Measurements from ENCODE around the gene DNAH14.

- TF ChIP-seq, protein P1, sequence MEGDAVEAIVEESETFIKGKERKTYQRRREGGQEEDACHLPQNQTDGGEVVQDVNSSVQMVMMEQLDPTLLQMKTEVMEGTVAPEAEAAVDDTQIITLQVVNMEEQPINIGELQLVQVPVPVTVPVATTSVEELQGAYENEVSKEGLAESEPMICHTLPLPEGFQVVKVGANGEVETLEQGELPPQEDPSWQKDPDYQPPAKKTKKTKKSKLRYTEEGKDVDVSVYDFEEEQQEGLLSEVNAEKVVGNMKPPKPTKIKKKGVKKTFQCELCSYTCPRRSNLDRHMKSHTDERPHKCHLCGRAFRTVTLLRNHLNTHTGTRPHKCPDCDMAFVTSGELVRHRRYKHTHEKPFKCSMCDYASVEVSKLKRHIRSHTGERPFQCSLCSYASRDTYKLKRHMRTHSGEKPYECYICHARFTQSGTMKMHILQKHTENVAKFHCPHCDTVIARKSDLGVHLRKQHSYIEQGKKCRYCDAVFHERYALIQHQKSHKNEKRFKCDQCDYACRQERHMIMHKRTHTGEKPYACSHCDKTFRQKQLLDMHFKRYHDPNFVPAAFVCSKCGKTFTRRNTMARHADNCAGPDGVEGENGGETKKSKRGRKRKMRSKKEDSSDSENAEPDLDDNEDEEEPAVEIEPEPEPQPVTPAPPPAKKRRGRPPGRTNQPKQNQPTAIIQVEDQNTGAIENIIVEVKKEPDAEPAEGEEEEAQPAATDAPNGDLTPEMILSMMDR (optimal IDR thresholded peaks at IDR 0.05 in 1 of 3, IDR thresholded peaks at IDR 0.05 in 1 of 3, conservative IDR thresholded peaks at IDR 0.05 in 1 of 3; ENCODE audit: extremely low read depth in 1 of 3, insufficient read depth in 2 of 3, low read length in 3 of 3), result no peak
- TF ChIP-seq EZH2 (IDR thresholded peaks at IDR 0.05; ENCODE audit: low read length), result no peak
Observed at GRCh38 chr1:225371366-225372010, 442.0 kb downstream of the DNAH14 start.
